Erythroblast (primary cell): Measurements from ENCODE around the gene HNRNPR.

Experiments
- DNase-seq, 2 experiments: peaks; one replicate each; lab custom pipeline; 2025; lab: John Stamatoyannopoulos, UW
- GATA1 ChIP-seq: IDR thresholded peaks from 2 replicates; pipeline ENCODE4 v1.6.1; 2011; ENCODE audit warnings: low read depth, mild to moderate bottlenecking, control low read depth, low read length, moderate library complexity
- POLR2A ChIP-seq: IDR thresholded peaks from 2 replicates; pipeline ENCODE4 v1.6.1; 2011; ENCODE audit warnings: mild to moderate bottlenecking, low read length

HNRNPR gene

GRCh38 chr1:23371987-23372880 lies 28.1 kb upstream of the HNRNPR start:
- TF ChIP-seq GATA1 (no peak), POLR2A (no peak)
- no peak for DNase-seq

DNA sequence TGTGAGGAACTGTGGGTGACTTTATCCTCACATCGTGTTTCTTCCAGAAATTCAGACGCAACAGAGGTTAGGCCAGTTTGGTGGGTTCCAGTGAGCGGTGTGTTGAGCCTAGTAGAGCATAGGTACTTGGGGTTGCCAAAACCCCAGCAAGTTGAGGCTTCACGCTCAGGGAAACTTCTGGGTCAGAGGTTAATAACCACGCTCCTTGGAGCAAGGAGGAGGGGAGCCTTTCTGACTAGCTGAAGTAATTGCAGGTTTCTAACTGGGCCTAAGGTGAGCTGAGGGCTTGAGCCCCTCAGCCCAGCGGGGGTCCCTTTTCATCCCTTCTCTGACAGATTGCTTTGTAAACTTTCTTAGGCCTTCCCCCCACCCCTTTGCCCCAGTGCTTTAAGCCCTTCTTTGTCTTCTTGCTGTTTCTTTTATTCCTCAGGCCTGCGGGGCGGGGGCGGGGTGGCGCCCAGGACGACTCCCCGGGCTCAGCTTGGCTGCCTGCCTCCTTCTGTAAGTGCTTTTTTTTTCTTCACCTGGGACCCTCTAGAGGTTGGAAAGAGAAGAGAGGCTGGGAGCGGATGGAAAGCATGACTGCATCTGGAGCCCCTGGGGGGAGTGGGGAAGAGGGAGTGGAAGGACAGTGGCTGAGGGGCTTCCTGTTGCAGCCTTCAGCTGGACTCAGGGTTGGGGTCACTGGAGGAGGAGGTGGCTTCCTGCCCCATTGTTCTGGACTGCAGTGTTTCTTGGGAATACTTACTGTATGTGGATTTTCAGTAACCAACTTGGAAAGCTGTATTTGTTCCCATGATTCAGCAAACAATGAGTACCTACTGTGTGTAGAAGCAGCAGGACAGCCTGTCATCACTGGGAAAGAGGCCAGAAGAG lies 26.9 kb upstream of the HNRNPR start:
- TF ChIP-seq POLR2A (no peak), GATA1 (no peak)
- DNase-seq = peak in 1 of 2 experiments; percentile 42

DNA sequence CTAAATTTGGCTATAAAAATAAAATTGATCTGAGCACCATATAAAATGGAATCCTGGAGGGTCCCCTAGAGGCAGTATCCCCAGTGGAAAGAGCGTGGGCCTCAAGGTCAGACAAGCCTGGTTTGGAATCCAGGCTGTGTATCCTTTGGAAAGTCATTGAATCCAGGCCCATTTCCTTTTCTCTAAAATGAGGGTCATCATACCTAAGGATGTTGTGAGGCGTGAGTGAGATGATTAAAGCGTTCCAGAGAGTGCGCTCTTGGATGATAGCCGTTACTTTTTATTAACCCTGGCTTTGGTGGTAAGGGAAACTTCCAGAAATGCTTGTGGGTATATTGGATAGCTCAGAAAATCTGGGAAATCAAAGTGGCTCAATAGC lies 26.2 kb upstream of the HNRNPR start:
- no peak for DNase-seq
- TF ChIP-seq GATA1 (no peak), POLR2A (no peak)

- TF ChIP-seq GATA1 = no peak
- DNase-seq = peak in 1 of 2 experiments; percentile 79
Measured at GRCh38 chr1:23369335-23370013, 25.4 kb upstream of the HNRNPR start, which contains the start of gene ZNF436. Gene ZNF436 (minus strand): TSS chr1:23369836. CDS start chr1:23368005, 1,831 bp downstream.

- DNase-seq = peak; percentile 93 to 94
- TF ChIP-seq GATA1 (no peak), POLR2A (peak; percentile 63)
Measured at GRCh38 chr1:23368562-23369334, 24.7 kb upstream of the HNRNPR start.

DNA sequence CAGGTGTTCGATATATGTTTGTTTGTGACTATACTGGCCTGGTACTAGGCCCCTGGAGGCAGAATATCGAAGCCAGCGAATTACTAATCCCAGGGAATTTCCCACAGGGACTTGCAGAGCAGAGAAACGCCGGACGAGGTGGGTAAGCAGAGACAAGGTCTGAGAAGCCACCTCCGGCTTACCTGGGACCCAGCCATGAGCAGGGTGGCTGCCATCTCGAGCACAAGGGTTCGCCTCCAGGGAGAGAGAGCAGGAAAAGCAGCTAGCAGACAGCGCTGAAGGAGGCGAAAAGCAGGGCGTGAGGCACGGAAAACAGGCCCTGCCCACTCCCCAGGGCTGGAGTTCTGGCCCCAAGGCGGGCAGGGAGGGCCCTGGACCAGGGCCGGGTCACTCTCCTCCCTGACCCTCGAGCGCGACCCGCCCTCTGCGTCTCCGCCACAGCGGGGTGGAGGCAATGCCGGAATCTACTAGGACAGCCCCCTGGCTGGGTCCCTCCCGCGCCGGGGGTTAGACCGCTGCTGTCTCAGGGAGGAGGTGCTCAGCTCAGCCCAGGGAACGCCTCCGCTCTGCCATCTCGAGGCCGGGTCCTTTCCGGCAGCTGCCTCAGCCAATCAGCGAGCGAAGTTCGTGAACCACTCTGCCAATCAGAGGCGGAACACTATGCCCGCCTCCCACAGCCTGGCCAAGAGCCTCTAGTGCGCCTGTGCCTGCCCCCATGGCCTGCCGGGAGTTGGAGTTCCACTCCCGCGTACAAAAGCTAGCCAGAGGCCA lies 23.9 kb upstream of the HNRNPR start:
- TF ChIP-seq GATA1 = no peak
- peak; percentile 49 for TF ChIP-seq POLR2A
- peak; percentile 99 for DNase-seq

DNA sequence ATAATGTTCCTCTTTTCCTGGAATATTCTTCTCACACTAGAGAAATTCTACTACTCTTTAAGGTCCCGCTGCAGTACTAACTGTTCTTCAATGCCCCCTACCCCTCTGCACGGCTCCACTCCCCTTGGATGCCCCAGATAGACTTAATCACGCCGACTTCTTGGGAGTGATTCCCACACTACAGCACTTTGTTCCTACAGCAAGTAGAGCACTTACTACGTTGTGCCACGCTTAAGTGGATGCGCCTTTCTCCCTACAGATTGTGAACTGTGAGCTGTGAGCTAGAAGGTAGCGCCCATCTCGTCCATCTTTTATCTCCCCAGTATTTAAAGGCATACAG lies 23.3 kb upstream of the HNRNPR start:
- peak in 1 of 2 experiments; percentile 55 for DNase-seq
- TF ChIP-seq POLR2A (no peak), GATA1 (no peak)

GRCh38 chr1:23366598-23366997 lies 22.5 kb upstream of the HNRNPR start:
- TF ChIP-seq POLR2A (no peak), GATA1 (no peak)
- no peak for DNase-seq

GRCh38 chr1:23366146-23366545 lies 22.1 kb upstream of the HNRNPR start:
- no peak for TF ChIP-seq POLR2A
- TF ChIP-seq GATA1 = no peak
- no peak for DNase-seq

GRCh38 chr1:23362218-23362713 lies 18.2 kb upstream of the HNRNPR start:
- peak in 1 of 2 experiments; percentile 41 for DNase-seq

GRCh38 chr1:23358310-23358875 lies 14.3 kb upstream of the HNRNPR start:
- TF ChIP-seq GATA1 = no peak
- no peak for TF ChIP-seq POLR2A
- no peak for DNase-seq

More at GRCh38 chr1:23362218-23362713, 18.2 kb upstream of the HNRNPR start:
- TF ChIP-seq POLR2A = no peak
- TF ChIP-seq GATA1 = no peak
